ENCODE results near the gene KIR2DL1. TPM values are rescaled to one million over a fixed set of nuclear protein-coding genes. Genes with fewer than 3 reads are reported as not detected.

Gene KIR2DL1
- total RNA-seq, 1 experiment from 2014 or later: not detected

GRCh38 chr19:54804571-54804970, 35.0 kb downstream of the KIR2DL1 start:
- no peak overlapping the region for H3K9ac ChIP-seq (ENCODE audit: extremely low read depth, insufficient read length, low read length)
- no peak overlapping the region for H3K4ac ChIP-seq (ENCODE audit: low read depth, low read length)

More at GRCh38 chr19:54804571-54804970, 35.0 kb downstream of the KIR2DL1 start:
- no peak overlapping the region for H2BK20ac ChIP-seq (ENCODE audit: low read depth, low read length, poor library complexity, severe bottlenecking)
- H3K4me1 Mint-ChIP-seq: no peaks in the 10 kb centered on the region
- no peak overlapping the region for H2AK5ac ChIP-seq (ENCODE audit: insufficient read length, low read length)
- H2BK120ac ChIP-seq (ENCODE audit: low read depth, low read length, poor library complexity, severe bottlenecking): no peak overlapping the region
- peaks cover 6% of the 10 kb centered on the region for H3K27me3 Mint-ChIP-seq (ENCODE audit: low read depth)
- no peak overlapping the region for H3K27ac Mint-ChIP-seq
- H3K9me3 ChIP-seq (ENCODE audit: control insufficient read depth, low read depth, low read length): peaks cover 84% of the 10 kb centered on the region
- TF ChIP-seq CTCF (conservative IDR thresholded peaks at IDR 0.05): no peak
- no peak overlapping the region for H3K14ac ChIP-seq (ENCODE audit: insufficient read depth, low read length)
- H3K9me3 Mint-ChIP-seq: peaks cover 80 to 83% of the 10 kb centered on the region in 2 experiments
- H2BK15ac ChIP-seq (ENCODE audit: low read depth, low read length): no peak overlapping the region
- H4K91ac ChIP-seq (ENCODE audit: insufficient read length, low read depth, low read length): no peak overlapping the region
- no peak overlapping the region for H4K8ac ChIP-seq (replicated peaks; ENCODE audit: insufficient read length, low read depth, low read length)
- H3K4me3 Mint-ChIP-seq: no peak overlapping the region
- H3K36me3 Mint-ChIP-seq (ENCODE audit: insufficient read depth in 1 of 3, low read depth in 3 of 3): peaks cover 16 to 51% (median 18%) of the 10 kb centered on the region in 3 experiments; a peak in 6 of 7 replicates
- no peak overlapping the region for H3K27ac ChIP-seq (ENCODE audit: insufficient read length, low read depth, low read length)
- no peak overlapping the region for H3T11ph ChIP-seq (ENCODE audit: low read length)
- H3K56ac ChIP-seq (ENCODE audit: insufficient read length, low read depth, low read length): no peak overlapping the region
- H4K5ac ChIP-seq (ENCODE audit: insufficient read length, low read depth, low read length): no peak overlapping the region
- no peak overlapping the region for H2BK5ac ChIP-seq (ENCODE audit: insufficient read length, low read length)
- H3K23me2 ChIP-seq (ENCODE audit: insufficient read length, low read depth, low read length, poor library complexity, severe bottlenecking): no peaks in the 10 kb centered on the region
- H4K20me1 ChIP-seq (ENCODE audit: control insufficient read depth, insufficient read depth, insufficient read length): no peaks in the 10 kb centered on the region
- H3K4me1 ChIP-seq (ENCODE audit: insufficient read depth, low read length): no peaks in the 10 kb centered on the region
- H3K18ac ChIP-seq (ENCODE audit: insufficient read length, low read depth, low read length): no peak overlapping the region
- H2BK12ac ChIP-seq (ENCODE audit: insufficient read length, low read depth, low read length): no peak overlapping the region
- no peak for DNase-seq
- no peaks in the 10 kb centered on the region for H3K79me2 ChIP-seq (ENCODE audit: insufficient read depth, low read length)
- H3K79me1 ChIP-seq (ENCODE audit: insufficient read depth, low read depth, low read length, poor library complexity, severe bottlenecking): no peaks in the 10 kb centered on the region
- H3K23ac ChIP-seq (ENCODE audit: insufficient read length, low read depth, low read length): no peak overlapping the region
- no peak overlapping the region for H2AFZ ChIP-seq (ENCODE audit: low read length)
- H3K27me3 ChIP-seq (ENCODE audit: insufficient read depth, low read length): no peaks in the 10 kb centered on the region
- H3K4me2 ChIP-seq (ENCODE audit: insufficient read depth, insufficient read length, low read length): no peak overlapping the region
- no CpG with 5 or more reads among the region's 10 CpGs for WGBS (ENCODE audit: extremely low coverage, insufficient read length, low lambda C conversion rate)

Measured in H9 (cell line).